ENCODE measurements around the gene SYT8.

Gene SYT8

DNA sequence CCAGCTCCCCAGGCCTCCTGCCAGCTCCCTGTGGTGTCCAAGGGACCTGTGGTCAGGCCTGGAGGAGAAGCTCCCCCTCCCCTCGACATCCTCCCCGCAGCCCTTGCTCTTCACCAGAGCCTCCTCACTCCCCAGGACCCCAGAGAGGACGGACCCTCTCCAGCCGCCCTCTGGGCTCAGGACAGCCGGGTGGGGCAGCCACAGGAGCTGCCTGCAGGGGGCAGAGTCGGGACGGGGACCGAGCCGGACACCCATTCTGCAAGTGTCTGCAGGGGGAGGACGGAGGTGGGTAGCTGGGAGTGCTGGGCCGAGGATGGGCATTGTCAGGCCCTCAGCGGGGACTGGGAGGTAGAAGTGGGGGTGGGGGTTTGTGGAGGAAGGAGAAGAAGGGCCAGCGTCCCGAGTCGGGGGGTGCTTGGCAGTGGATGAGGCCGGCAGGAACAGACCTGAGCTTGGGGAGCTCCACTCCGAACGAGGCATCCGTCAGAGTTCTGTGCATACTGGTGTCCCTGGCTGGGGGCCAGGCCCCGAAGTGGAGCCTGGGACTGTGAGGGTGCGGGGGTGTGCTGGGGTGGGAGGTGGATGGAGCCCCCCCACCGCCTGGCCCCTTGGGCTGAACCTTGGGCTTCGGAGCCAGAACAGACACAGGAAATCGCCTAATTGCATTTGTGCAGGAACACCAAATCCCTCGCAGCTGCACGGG, 41.7 kb downstream of the SYT8 start:
- TF ChIP-seq, protein P1, sequence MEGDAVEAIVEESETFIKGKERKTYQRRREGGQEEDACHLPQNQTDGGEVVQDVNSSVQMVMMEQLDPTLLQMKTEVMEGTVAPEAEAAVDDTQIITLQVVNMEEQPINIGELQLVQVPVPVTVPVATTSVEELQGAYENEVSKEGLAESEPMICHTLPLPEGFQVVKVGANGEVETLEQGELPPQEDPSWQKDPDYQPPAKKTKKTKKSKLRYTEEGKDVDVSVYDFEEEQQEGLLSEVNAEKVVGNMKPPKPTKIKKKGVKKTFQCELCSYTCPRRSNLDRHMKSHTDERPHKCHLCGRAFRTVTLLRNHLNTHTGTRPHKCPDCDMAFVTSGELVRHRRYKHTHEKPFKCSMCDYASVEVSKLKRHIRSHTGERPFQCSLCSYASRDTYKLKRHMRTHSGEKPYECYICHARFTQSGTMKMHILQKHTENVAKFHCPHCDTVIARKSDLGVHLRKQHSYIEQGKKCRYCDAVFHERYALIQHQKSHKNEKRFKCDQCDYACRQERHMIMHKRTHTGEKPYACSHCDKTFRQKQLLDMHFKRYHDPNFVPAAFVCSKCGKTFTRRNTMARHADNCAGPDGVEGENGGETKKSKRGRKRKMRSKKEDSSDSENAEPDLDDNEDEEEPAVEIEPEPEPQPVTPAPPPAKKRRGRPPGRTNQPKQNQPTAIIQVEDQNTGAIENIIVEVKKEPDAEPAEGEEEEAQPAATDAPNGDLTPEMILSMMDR (conservative IDR thresholded peaks at IDR 0.05; ENCODE audit: low read depth, low read length) = peak; percentile 58
- H2AFZ ChIP-seq (ENCODE audit: low read depth) = no peak overlapping the region
- H3K9ac ChIP-seq = no peak overlapping the region
- peaks cover 85% of the 10 kb centered on the region for H3K27me3 ChIP-seq (ENCODE audit: insufficient read depth, low read depth)
- no peaks in the 10 kb centered on the region for H3K79me2 ChIP-seq (ENCODE audit: insufficient read depth, low read depth)
- H3K4me2 ChIP-seq = no peak overlapping the region
- no peaks in the 10 kb centered on the region for H3K4me1 ChIP-seq (ENCODE audit: low read depth, poor library complexity, severe bottlenecking)
- H3K27ac ChIP-seq = no peak overlapping the region
- H3K36me3 ChIP-seq (ENCODE audit: insufficient read depth) = no peaks in the 10 kb centered on the region
- no peak overlapping the region for H3K4me3 ChIP-seq (IDR thresholded peaks at IDR 0.05; ENCODE audit: insufficient read depth, low read depth, low read length)
- no peaks in the 10 kb centered on the region for H4K20me1 ChIP-seq (ENCODE audit: insufficient read depth)

DNA sequence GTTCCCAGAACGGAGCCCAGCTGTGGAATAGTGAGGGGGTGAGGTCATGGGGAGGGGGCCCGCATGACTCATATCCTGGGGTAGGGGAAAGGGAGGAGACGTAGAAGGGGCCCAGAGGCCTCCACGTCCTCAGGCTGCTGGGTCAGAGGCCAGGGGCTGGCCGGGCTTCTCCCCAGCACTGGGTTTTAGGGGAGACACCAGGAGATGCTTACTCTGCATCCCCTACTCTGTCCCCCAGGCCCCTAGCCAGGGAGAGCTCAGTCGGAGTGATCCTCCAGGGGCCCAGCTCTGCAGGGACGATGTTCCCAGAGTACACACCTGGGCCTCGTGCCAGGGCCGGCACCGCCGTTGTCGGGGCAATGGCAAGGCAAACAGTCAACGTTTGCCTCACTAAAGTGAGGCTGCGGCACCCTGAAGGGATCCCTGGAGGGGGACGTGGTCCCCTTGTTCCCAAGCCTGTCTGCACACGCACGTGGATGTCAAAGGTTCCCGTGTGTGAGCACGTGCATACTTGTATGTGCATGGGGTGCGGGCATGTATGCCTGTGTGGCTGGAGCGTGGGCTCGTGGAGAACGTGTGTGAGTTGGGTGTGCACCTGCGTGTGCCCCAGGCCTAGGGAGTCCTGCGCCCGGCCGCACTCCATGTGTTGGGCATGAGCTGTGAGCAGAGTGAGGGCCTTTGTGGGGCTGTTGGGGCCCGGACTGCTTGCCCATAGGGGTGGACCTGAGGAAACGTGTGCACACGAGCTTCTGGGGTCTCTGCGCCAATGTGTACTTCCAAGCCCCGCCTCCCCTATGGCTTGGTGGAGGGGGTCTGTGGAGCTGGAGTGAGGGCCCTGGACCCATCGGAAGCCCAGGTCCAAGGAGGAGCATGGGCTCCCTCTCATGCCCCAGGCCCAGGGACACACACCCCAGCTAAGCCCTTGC, 42.7 kb downstream of the SYT8 start:
- TF ChIP-seq, protein P1 (conservative IDR thresholded peaks at IDR 0.05; ENCODE audit: low read depth, low read length) = no peak
- Histone ChIP-seq H3K36me3 (ENCODE audit: insufficient read depth) (no peaks in the 10 kb centered on the region), H3K9ac (no peak overlapping the region), H3K4me3 (IDR thresholded peaks at IDR 0.05; ENCODE audit: insufficient read depth, low read depth, low read length) (no peak overlapping the region), H3K79me2 (ENCODE audit: insufficient read depth, low read depth) (no peaks in the 10 kb centered on the region), H3K27ac (no peak overlapping the region), H3K4me2 (no peak overlapping the region), H2AFZ (ENCODE audit: low read depth) (no peak overlapping the region), H3K27me3 (ENCODE audit: insufficient read depth, low read depth) (peaks cover 84% of the 10 kb centered on the region), H4K20me1 (ENCODE audit: insufficient read depth) (no peaks in the 10 kb centered on the region), H3K4me1 (ENCODE audit: low read depth, poor library complexity, severe bottlenecking) (no peaks in the 10 kb centered on the region)

DNA sequence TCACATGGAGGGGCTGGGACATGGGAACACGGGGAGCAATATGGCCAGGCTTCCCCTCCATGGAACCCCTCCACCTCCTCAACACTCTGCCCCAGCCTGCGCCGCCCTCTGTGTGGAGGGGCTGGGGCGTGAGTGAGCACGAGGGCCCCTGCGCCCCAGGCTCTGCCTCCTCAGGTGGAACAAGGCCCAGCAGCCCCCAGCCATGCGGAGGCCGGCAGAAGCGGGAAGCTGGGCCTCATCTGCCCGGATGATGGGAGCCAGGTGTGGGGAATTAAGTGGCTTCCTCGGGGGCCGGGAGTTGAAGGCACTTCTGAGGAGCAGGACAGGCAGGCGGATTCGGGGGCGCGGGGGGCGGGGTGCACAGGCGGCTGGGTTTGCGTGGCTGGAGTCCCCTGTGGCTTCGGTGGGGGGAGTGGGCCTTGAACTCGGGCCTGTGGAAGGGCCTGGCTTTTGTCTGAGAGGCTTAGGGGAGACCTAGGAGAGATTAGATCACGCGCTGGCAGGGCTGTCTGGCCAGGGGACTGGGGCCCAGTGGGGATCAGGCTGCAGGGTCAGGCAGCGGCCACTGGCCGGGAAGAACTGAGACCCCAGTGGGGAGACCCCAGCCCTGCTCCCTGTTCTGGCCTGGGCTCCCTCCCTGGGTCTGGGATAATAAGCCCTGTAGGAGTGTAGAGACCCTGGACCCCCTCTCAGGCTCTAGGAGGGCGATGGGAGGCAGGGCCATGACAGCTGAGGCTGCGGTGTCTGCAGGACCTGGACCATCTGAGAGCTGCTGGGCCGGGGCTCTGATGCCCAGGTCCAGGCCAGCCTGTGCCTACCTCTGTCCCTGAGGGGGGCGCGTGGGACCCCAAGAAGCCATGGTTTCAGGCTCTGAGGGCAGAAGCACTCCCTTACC, 43.6 kb downstream of the SYT8 start:
- Histone ChIP-seq H3K27ac (no peak overlapping the region), H3K27me3 (ENCODE audit: insufficient read depth, low read depth) (peaks cover 81% of the 10 kb centered on the region), H3K9ac (no peak overlapping the region), H3K36me3 (ENCODE audit: insufficient read depth) (no peaks in the 10 kb centered on the region), H3K4me3 (IDR thresholded peaks at IDR 0.05; ENCODE audit: insufficient read depth, low read depth, low read length) (no peak overlapping the region), H4K20me1 (ENCODE audit: insufficient read depth) (no peaks in the 10 kb centered on the region), H3K4me1 (ENCODE audit: low read depth, poor library complexity, severe bottlenecking) (no peaks in the 10 kb centered on the region), H2AFZ (ENCODE audit: low read depth) (no peak overlapping the region), H3K4me2 (no peak overlapping the region), H3K79me2 (ENCODE audit: insufficient read depth, low read depth) (no peaks in the 10 kb centered on the region)
- TF ChIP-seq, protein P1 (conservative IDR thresholded peaks at IDR 0.05; ENCODE audit: low read depth, low read length) = no peak

DNA sequence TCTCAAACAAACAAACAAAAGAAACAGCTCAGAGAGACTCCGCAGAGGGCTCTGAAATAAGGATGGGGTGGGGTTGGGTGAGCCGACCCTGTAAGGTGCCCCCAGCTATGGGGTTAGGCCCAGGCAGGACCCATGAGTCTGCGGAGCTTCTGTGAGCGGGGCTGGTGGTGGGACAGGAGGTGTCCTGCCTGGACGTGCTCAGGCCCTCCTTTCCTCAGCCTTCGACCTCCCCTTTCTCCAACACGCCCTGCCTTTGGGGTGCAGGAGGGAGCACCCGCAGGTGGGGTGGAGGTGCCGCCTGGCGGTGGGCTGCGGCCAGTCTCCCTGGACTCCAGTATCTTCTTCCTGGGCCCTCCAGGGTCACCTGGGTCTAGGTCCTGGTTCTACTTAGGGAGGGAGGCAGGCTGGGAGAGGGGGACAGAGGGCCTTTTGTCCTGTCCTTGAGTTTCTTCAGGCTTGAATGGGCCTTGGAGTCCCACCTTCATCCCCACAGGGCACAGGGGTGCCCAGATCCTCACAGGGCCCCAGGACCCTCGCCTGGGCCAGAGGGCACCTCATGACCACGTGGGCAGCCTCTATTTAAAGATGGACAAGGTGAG, 44.7 kb downstream of the SYT8 start:
- no peak overlapping the region for H3K9ac ChIP-seq
- H3K79me2 ChIP-seq (ENCODE audit: insufficient read depth, low read depth) = no peaks in the 10 kb centered on the region
- TF ChIP-seq, protein P1 (conservative IDR thresholded peaks at IDR 0.05; ENCODE audit: low read depth, low read length) = no peak
- no peak overlapping the region for H3K4me2 ChIP-seq
- no peaks in the 10 kb centered on the region for H3K36me3 ChIP-seq (ENCODE audit: insufficient read depth)
- H3K27ac ChIP-seq = no peak overlapping the region
- no peak overlapping the region for H3K4me3 ChIP-seq (IDR thresholded peaks at IDR 0.05; ENCODE audit: insufficient read depth, low read depth, low read length)
- no peak overlapping the region for H2AFZ ChIP-seq (ENCODE audit: low read depth)
- no peaks in the 10 kb centered on the region for H3K4me1 ChIP-seq (ENCODE audit: low read depth, poor library complexity, severe bottlenecking)
- H4K20me1 ChIP-seq (ENCODE audit: insufficient read depth) = no peaks in the 10 kb centered on the region
- peaks cover 82% of the 10 kb centered on the region for H3K27me3 ChIP-seq (ENCODE audit: insufficient read depth, low read depth)
